ENCODE results near the gene DCAF11. TPM values are rescaled to one million over a fixed set of nuclear protein-coding genes. Genes with fewer than 3 reads are reported as not detected.

The DCAF11 gene
- total RNA-seq, 1 experiment from 2014 or later = 68.2 TPM

- H3K9me3 ChIP-seq (ENCODE audit: low read length) = no peaks in the 10 kb centered on the region
- H3K4me3 ChIP-seq (ENCODE audit: low read length) = no peak overlapping the region
- H3K9me2 ChIP-seq (replicated peaks; ENCODE audit: low read length) = no peaks in the 10 kb centered on the region
- no peak for ATAC-seq
- ChIA-PET POLR2A (ENCODE audit: unreplicated experiment) (no interaction called here), CTCF (no interaction called here)
- H3K36me3 ChIP-seq (ENCODE audit: low read depth, low read length) = no peaks in the 10 kb centered on the region
- no peaks in the 10 kb centered on the region for H4K20me1 ChIP-seq (ENCODE audit: low read length)
- H3K79me2 ChIP-seq (ENCODE audit: low read length) = no peaks in the 10 kb centered on the region
- no peak overlapping the region for H3K4me2 ChIP-seq (ENCODE audit: low read length)
- no peak overlapping the region for H3K9ac ChIP-seq (ENCODE audit: low read length)
- no peak overlapping the region for H3K27ac ChIP-seq (ENCODE audit: low read length)
- H3F3A ChIP-seq (ENCODE audit: low read length, unreplicated experiment) = no peaks in the 10 kb centered on the region
- H2AFZ ChIP-seq (ENCODE audit: low read length) = no peak overlapping the region
- no peak for TF ChIP-seq EZH2 (IDR thresholded peaks at IDR 0.05; ENCODE audit: low read length, unreplicated experiment)
- no peak for TF ChIP-seq CTCF (conservative IDR thresholded peaks at IDR 0.05; ENCODE audit: low read depth, low read length)
- no peak for TF ChIP-seq EZH2phosphoT487 (IDR thresholded peaks at IDR 0.05; ENCODE audit: borderline replicate concordance, low read length)
- BruUV-seq (replicated peaks) = no TSS peak
- no peak for DNase-seq
- H3K4me1 ChIP-seq (ENCODE audit: insufficient read depth, low read length) = peaks cover 7% of the 10 kb centered on the region; the same call in 1 of the 2 replicates
- intact Hi-C loops (cut with micrococcal nuclease) = loop anchor here (5.0 kb wide), 1 partner anchor 94 kb away; no protein-coding TSS in a partner anchor
- H3K27me3 ChIP-seq (ENCODE audit: low read length) = no peaks in the 10 kb centered on the region
Observed at GRCh38 chr14:24106672-24107271, 7.8 kb upstream of the DCAF11 start.

- TF ChIP-seq CTCF (conservative IDR thresholded peaks at IDR 0.05; ENCODE audit: low read depth, low read length) (no peak), EZH2phosphoT487 (IDR thresholded peaks at IDR 0.05; ENCODE audit: borderline replicate concordance, low read length) (no peak), EZH2 (IDR thresholded peaks at IDR 0.05; ENCODE audit: low read length, unreplicated experiment) (no peak)
- no TSS peak for BruUV-seq (replicated peaks)
- ChIA-PET POLR2A (ENCODE audit: unreplicated experiment) (interaction anchor here (0.5 kb wide), 1 partner anchor 32 kb away, joined by 3 read pairs; no protein-coding TSS in a partner anchor), CTCF (interaction anchor here (0.5 to 1.6 kb wide), 15 partner anchors 13 to 1718 kb away, joined by 3 to 40 read pairs (median 5); partner anchors contain the start of genes EMC9, IRF9, PCK2 and PSME1)
- intact Hi-C loops (cut with micrococcal nuclease) = loop anchor here (1.0 to 5.0 kb wide), 3 partner anchors 14 to 96 kb away; partner anchors contain the start of gene PCK2
- Histone ChIP-seq H3K4me1 (ENCODE audit: insufficient read depth, low read length) (peaks cover 9% of the 10 kb centered on the region), H2AFZ (ENCODE audit: low read length) (no peak overlapping the region), H3K79me2 (ENCODE audit: low read length) (no peaks in the 10 kb centered on the region), H3F3A (ENCODE audit: low read length, unreplicated experiment) (no peaks in the 10 kb centered on the region), H3K4me2 (ENCODE audit: low read length) (no peak overlapping the region), H3K27ac (ENCODE audit: low read length) (no peak overlapping the region), H3K9ac (ENCODE audit: low read length) (no peak overlapping the region), H4K20me1 (ENCODE audit: low read length) (no peaks in the 10 kb centered on the region), H3K9me2 (replicated peaks; ENCODE audit: low read length) (no peaks in the 10 kb centered on the region), H3K9me3 (ENCODE audit: low read length) (no peaks in the 10 kb centered on the region), H3K27me3 (ENCODE audit: low read length) (no peaks in the 10 kb centered on the region), H3K4me3 (ENCODE audit: low read length) (no peak overlapping the region), H3K36me3 (ENCODE audit: low read depth, low read length) (no peaks in the 10 kb centered on the region)
- no peak; the same call in 1 of the 2 replicates for ATAC-seq
- no peak for DNase-seq
Observed at GRCh38 chr14:24108336-24108874, 6.2 kb upstream of the DCAF11 start.

DNA sequence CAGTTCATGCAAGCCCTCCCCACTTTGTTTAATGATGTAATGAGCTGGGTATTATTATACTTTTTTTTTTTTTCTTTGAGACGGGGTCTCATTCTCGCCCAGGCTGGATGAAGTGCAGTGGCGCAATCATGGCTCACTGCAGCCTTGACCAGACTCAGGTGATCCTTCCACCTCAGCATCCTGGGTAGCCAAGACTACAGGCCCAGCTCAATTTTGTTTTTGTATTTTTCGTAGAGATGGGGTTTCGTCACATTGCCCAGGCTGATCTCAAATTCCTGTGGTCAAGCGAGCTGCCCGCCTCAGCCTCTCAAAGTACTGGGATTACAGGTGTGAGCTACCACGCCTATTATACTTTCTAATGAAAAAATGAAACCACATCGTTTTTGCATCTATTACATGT is 4.5 kb upstream of the DCAF11 start:
- intact Hi-C loops (cut with micrococcal nuclease) = no loop called here
- DNase-seq (no peak), ATAC-seq (no peak)
- Histone ChIP-seq H3K36me3 (ENCODE audit: low read depth, low read length) (no peaks in the 10 kb centered on the region), H3K4me2 (ENCODE audit: low read length) (no peak overlapping the region), H3K4me1 (ENCODE audit: insufficient read depth, low read length) (peaks cover 12% of the 10 kb centered on the region), H3K27me3 (ENCODE audit: low read length) (no peaks in the 10 kb centered on the region), H3F3A (ENCODE audit: low read length, unreplicated experiment) (no peaks in the 10 kb centered on the region), H3K27ac (ENCODE audit: low read length) (no peak overlapping the region), H3K79me2 (ENCODE audit: low read length) (no peaks in the 10 kb centered on the region), H3K9me3 (ENCODE audit: low read length) (no peaks in the 10 kb centered on the region), H4K20me1 (ENCODE audit: low read length) (no peaks in the 10 kb centered on the region), H3K4me3 (ENCODE audit: low read length) (no peak overlapping the region), H3K9ac (ENCODE audit: low read length) (no peak overlapping the region), H2AFZ (ENCODE audit: low read length) (no peak overlapping the region), H3K9me2 (replicated peaks; ENCODE audit: low read length) (no peaks in the 10 kb centered on the region)
- CTCF ChIA-PET = no interaction called here
- POLR2A ChIA-PET (ENCODE audit: unreplicated experiment) = no interaction called here
- TF ChIP-seq EZH2 (IDR thresholded peaks at IDR 0.05; ENCODE audit: low read length, unreplicated experiment) (no peak), EZH2phosphoT487 (IDR thresholded peaks at IDR 0.05; ENCODE audit: borderline replicate concordance, low read length) (no peak), CTCF (conservative IDR thresholded peaks at IDR 0.05; ENCODE audit: low read depth, low read length) (no peak)
- no TSS peak for BruUV-seq (replicated peaks)
